ENCODE data around the gene RNF217.

Gene RNF217

DNA sequence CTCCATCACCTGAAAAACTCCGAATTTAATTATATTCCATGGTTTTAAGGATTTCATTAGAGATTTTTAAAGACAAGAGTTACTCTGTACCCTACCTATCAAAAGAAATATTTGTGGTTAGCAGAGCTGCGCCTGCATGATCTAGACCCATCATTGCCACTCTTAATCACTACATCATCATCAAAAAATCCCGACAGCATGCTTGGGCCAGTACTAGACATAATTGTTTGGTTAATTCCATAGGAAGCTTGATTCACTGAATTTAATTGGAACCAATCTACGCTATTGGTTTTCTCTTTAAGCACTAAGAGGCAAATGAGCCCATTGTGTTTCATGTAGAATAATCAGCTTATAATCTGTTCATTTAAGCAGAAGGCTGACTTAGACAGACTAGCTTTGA lies 33.4 kb upstream of the RNF217 start:
- no peak for DNase-seq (ENCODE audit: low read depth)
- no peak overlapping the region for H3K4me3 ChIP-seq (ENCODE audit: low read depth, low read length)
- TF ChIP-seq, protein P1, sequence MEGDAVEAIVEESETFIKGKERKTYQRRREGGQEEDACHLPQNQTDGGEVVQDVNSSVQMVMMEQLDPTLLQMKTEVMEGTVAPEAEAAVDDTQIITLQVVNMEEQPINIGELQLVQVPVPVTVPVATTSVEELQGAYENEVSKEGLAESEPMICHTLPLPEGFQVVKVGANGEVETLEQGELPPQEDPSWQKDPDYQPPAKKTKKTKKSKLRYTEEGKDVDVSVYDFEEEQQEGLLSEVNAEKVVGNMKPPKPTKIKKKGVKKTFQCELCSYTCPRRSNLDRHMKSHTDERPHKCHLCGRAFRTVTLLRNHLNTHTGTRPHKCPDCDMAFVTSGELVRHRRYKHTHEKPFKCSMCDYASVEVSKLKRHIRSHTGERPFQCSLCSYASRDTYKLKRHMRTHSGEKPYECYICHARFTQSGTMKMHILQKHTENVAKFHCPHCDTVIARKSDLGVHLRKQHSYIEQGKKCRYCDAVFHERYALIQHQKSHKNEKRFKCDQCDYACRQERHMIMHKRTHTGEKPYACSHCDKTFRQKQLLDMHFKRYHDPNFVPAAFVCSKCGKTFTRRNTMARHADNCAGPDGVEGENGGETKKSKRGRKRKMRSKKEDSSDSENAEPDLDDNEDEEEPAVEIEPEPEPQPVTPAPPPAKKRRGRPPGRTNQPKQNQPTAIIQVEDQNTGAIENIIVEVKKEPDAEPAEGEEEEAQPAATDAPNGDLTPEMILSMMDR (IDR thresholded peaks at IDR 0.05; ENCODE audit: insufficient read depth, low read depth, low read length, missing control alignments) = no peak

- TF ChIP-seq, protein P1 (IDR thresholded peaks at IDR 0.05; ENCODE audit: insufficient read depth, low read depth, low read length, missing control alignments) = no peak
- H3K4me3 ChIP-seq (ENCODE audit: low read depth, low read length) = no peak overlapping the region
- no peak for DNase-seq (ENCODE audit: low read depth)
Measured at GRCh38 chr6:124937645-124938044, 24.6 kb upstream of the RNF217 start.

GRCh38 chr6:124941259-124941658 lies 21.0 kb upstream of the RNF217 start:
- no peak for DNase-seq (ENCODE audit: low read depth)
- H3K4me3 ChIP-seq (ENCODE audit: low read depth, low read length) = no peak overlapping the region
- TF ChIP-seq, protein P1 (IDR thresholded peaks at IDR 0.05; ENCODE audit: insufficient read depth, low read depth, low read length, missing control alignments) = no peak

- DNase-seq (ENCODE audit: low read depth) = no peak
- TF ChIP-seq, protein P1 (IDR thresholded peaks at IDR 0.05; ENCODE audit: insufficient read depth, low read depth, low read length, missing control alignments) = no peak
- no peak overlapping the region for H3K4me3 ChIP-seq (ENCODE audit: low read depth, low read length)
Measured at GRCh38 chr6:124943658-124944057, 18.6 kb upstream of the RNF217 start.

- DNase-seq (ENCODE audit: low read depth) = no peak
- no peak overlapping the region for H3K4me3 ChIP-seq (ENCODE audit: low read depth, low read length)
- TF ChIP-seq, protein P1 (IDR thresholded peaks at IDR 0.05; ENCODE audit: insufficient read depth, low read depth, low read length, missing control alignments) = no peak
Measured at GRCh38 chr6:124947971-124948451, 14.2 kb upstream of the RNF217 start.

DNA sequence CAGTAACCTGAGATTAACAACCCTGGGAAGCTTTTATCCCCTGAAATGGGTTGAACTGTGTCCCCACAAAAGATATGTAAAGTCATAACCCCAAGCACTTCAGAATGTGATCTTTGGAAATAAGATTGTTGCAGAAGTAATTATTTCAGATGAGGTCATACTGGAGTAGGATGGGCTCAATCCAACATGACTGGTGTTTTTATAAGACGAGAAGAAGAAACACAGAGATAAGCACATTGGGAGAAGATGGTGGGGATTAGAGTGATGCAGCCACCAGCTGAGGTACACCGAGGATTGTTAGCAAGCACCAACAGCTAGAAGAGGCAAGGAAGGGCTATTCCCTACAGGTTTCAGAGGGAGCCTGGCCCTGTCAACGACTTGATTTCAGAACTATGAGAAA lies 12.5 kb upstream of the RNF217 start:
- no peak for DNase-seq (ENCODE audit: low read depth)
- TF ChIP-seq, protein P1 (IDR thresholded peaks at IDR 0.05; ENCODE audit: insufficient read depth, low read depth, low read length, missing control alignments) = no peak
- no peak overlapping the region for H3K4me3 ChIP-seq (ENCODE audit: low read depth, low read length)

- TF ChIP-seq, protein P1 (IDR thresholded peaks at IDR 0.05; ENCODE audit: insufficient read depth, low read depth, low read length, missing control alignments) = no peak
- no peak for DNase-seq (ENCODE audit: low read depth)
- no peak overlapping the region for H3K4me3 ChIP-seq (ENCODE audit: low read depth, low read length)
Measured at GRCh38 chr6:124953808-124954207, 8.4 kb upstream of the RNF217 start.
